TTC549 (cell line): Measurements from ENCODE around the gene TMEM181.
"Not testable (repeated sequence)": the region's sequence is repeated elsewhere in the genome, so short reads cannot be mapped to it uniquely, and the experiment has no call there.

Experiments
- FAIRE-seq: peaks from 2 replicates; lab custom pipeline; 2012; peaks lifted over from hg19 to GRCh38; lab: Jason Lieb, UNC

Gene TMEM181

DNA sequence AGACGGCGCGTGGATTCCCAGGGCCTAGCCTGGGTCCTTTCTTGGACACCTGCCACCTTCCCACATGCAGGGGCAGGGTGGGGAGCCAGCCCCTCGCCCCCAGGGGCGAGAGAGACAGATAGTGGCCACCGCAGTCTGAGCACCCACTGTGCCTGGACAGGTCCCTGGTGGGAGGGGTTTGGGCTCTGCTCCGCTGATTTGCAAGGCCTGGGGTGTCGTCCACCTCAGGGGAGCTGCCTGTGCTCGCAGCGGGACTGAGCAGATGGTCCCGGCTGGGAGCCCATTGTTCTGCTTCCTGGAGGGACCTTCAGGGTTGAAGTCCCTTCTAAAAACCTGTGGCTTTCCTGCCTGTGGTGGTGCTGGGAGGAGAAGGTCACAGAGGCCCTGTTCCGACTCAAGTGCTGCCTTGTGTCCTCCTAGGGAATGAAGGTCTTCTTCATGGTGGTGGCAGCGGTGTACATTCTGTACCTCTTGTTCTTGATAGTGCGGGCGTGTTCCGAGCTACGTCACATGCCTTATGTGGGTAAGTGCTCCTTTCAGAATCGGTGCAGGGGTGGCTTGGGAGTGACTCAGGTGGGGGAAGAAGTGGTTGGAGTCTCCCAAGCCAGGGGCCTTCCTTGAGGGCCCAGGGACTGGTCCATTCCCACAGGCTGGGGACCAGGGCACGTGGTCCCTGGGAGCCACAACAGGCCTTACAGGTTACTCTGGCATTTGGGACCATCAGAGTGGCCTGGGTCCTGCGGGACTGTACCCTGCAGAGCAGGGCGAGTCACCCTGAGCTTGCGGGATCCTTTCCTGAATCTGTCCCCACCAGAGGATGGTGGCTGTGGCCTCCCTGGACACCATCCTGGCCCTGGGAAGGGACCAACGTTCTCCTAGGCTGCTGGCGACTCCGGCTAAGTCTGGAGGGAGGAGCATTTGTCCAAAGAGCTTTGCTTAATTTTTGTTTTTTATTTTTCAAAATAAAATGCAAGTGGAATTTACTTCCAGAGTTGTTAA, 65.1 kb downstream of the TMEM181 start:
- FAIRE-seq = no peak

- FAIRE-seq = no peak
Observed at GRCh38 chr6:158625881-158626305, 66.0 kb downstream of the TMEM181 start.

GRCh38 chr6:158626360-158627167, 66.7 kb downstream of the TMEM181 start:
- no peak for FAIRE-seq

DNA sequence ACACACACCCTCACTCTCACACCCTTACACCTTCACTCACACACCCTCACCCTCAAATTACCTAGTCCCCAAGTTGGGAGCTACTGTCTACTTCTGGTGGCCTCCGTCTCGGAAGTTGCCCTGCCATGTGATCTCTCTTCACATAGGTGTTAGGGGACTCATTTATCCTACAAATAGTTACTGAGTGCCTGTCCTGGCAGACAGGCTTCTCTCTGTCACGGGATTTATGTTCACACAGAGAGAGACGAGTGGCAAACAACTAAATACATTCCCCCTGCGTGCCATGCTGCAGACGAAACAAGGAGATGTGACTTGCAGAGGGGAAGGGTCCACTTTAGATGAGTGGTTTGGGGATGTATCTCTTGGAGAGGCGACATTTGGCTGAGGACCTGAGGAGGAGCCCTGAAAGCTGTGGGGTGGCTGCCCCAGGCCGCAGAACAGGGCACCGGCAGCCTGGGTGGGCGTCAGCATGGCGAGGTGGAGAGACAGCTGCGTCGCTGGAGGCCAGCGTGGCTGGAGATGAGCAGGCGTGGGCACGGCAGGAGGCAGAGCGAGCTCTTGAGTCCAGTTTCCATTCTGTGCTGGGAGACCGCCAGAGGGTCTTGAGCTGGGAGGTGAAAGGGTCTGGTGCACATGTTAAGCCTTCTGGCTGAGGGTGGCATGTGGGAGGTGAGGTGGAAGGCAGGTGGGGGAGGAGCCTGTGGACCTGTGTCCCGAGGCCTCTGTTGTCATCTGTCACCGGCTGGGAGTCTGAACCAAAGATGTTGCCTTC, 67.5 kb downstream of the TMEM181 start:
- FAIRE-seq = no peak

- no peak for FAIRE-seq
Observed at GRCh38 chr6:158627940-158628211, 68.0 kb downstream of the TMEM181 start.

DNA sequence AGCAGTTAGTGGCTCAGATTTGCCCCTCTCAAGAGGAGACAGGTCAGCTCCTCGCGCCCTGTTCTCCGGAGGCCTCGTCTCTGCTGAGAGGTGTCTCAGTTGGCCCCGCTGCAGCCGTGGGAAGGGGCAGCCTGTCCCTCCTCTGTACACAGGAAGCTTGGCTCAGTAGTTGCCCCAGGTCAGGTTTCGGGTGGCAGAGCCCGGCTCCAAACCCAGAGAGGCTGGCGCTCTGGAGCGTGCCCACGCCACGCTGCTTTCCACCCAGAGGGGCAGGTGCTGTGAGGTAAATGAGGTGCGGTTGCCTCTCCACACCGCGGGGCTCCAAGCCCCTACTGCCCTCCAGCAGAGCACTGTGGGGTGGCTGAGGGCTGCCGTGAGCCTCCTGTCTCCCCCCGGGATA, 68.7 kb downstream of the TMEM181 start:
- FAIRE-seq = no peak

DNA sequence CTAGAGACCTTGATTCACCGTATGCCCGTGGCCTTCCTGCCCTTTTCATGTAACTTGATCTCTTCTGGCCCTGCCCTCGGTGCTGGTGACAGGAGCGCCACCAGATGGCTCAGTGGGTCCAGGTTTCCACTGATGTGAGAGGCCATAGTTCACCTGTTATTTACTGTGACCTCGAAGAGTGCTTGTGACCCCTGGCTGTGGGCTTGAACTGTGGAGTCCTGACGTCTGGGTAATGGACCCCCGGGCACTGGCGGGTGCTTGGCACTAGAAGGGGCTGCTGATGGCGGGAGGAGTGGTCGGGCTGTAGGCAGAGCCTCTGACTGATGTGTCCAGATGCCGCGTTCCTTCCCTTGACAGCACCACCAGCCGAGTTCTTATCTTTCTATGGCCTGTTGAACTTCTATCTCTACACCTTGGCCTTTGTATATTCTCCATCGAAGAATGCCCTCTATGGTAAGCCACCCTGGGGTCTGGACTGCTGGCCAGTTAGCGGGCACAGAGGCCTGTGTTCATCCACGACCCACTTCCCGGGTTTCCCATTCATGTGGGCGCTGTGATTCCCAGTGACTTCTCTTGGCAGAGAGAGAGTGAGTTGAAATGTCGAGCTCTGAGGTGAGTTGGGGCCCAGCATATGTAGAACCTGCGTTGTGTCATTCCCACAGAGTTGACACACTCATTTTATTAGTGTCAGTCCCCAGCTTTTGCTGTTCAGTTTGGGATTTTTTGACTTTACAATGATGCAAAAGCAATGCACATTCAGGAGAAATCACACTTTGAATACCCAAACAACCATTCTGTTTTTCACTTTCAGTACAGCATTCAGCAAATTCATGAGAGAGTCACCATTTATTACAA, 69.7 kb downstream of the TMEM181 start:
- FAIRE-seq = no peak

DNA sequence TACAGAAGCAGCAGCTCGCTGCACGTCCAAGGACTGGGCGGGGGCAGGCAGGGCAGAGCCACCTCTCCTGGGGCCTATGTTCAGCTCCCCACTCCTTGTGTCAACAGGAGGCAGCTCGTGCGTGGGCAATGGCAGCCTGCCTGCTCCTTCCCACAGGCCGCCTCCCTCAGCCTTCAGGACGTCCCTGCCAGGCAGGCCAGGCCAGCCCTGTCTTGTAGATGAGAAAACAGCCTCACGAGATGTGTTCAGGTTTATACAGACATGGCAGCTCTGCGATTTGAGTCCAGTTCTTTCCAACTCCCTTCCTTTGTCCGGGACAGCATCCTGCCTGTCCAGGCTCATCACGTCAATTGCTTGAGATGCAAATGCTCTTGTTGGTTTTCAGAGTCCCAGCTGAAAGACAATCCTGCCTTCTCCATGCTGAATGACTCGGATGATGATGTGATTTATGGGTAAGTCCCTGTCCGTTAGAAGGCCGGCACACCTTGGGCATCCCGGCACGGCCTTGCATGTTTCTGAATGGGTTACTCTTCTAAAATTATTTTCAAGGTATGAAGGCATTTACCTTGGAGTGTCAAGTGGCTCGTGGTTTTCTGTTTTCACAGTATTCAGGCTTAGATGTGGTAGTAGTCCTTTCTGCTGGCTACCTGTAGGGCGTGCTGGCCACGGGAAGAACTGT, 71.2 kb downstream of the TMEM181 start:
- FAIRE-seq = no peak

DNA sequence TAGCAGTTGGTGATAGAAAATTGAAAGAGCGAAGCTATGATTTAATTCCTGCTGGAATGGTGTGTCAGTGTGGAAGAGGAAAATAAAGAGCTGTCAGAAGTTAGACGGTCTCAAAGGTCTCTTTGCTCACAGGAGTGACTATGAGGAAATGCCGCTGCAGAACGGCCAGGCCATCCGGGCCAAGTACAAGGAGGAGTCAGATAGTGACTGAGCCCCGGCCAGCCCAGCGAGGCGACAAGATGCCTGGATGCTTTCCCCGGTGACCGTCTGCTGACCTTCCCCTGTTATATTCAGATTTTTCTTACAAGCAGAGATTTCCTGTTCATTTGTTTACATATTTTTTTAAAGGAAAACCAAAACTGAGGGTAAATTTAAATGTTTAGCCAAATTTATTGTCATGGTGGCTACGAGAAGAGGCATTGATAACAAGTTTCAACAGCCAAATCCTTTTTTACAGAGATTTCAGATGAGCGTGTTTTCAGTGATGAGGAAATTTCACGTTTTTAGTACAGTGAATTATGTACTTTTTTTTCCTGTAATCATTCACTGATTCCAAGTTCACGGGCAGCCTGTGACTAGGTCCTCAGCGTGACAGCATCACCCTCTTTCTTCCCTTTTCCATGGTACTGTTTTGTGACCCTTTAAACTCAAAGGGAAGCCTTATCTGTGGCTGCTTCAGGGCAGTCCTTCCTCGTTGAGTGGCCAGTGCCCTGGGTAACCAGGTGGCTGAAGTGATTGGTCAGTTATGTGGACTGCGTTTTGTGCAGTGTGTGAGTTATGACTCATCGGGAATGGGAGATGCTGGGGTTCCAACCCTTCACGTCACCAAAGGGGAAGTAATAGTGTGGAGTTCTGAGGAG, 72.0 kb downstream of the TMEM181 start:
- no peak for FAIRE-seq

DNA sequence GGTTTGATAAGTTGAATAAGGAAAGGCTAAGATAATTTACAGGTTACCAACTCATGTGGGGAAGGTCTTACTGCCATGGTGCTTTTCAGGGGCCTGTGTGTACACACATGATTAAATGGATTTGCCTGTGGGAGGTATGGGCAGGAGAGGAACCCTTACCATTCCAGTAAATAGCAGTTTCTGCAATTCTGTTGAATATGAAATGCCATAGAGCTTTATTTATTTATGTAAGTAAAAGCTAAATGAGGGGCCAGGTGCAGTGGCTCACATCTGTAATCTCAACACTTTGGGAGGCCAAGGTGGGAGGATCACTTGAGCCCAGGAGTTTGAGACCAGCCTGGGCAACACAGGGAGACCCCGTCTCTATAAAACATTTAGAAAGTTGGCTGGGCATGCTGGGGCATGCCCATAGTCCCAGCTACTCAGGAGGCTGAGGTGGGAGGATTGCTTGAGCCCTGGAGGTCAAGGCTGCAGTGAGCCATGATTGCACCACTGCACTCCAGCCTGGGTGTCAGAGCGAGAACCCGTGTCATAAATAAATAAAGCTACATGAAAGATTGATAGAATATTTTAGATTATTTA, 72.7 kb downstream of the TMEM181 start:
- FAIRE-seq = not testable (repeated sequence)

GRCh38 chr6:158633127-158633526, 73.2 kb downstream of the TMEM181 start:
- no peak for FAIRE-seq

DNA sequence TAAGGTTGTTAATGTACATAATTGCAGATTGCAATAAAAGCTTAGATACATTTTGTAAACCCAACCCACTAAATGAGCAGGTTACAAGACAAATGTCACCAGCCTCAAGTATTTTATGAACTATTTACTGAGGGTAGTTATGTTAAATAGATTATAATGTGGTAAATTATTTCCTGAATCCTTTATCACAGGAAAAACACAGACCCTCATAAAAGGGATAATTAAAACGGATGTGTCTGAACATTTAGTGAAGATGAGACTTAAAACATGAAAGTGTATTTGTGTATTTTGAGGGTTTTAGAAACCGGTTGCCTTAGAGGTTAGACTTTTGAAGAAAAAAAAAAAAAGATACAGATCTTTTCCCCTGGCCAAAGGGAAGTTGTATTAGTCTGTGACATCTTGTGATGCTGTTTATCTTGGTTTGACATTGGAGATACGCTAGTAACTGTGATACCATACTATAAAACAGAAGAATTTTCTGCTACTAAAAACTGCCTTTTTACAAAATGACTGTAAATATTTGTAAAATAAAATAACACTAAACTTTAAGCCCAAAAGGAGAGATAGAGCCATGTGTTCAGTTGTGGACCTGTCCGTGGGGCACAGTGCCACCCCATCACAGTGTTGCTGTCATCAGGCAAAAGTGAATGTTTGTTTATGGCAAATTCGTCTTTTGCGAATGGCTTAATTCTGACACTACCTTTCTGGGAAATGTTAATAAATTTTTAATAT, 75.0 kb downstream of the TMEM181 start:
- FAIRE-seq = no peak

GRCh38 chr6:158635427-158636073, 75.7 kb downstream of the TMEM181 start:
- FAIRE-seq = no peak

DNA sequence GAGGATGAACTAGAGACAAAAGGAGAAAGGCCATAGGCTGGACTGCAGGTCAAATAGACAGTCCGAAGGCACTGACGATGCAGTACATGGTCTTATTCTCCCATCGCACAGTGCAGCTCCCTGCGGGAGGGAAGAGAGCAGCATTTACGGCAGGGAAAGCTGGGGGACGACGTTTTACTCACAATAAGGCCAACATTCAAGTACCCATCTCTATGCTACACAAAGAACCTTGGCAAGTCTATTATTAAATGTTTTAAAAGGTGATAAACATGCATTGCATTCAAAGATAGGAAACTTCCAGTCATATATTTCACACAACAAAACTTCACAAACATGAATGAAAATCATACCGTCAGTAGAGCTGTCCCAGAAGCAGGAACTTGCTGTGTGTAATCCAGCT, 76.9 kb downstream of the TMEM181 start:
- no peak for FAIRE-seq

GRCh38 chr6:158638324-158638854, 78.5 kb downstream of the TMEM181 start:
- no peak for FAIRE-seq

DNA sequence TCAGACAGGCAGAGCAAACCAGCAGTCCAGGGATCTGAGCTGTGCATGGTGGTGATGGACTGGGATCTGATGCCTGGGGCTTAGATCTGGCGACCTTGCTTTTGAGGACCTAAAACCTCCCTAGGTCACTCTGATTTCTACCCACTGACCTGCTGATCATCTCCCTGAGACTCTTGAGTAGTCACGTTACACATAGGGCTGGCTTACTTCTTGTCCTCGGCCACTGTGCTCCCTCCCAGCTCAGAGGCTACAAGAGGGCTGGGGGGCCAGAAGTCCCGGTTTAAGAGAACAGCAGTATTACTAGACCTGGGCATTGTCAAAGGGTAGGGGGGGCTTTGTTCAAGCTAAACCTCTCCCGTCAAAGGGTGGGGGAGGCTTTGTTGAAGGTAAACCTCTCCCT, 79.2 kb downstream of the TMEM181 start:
- no peak for FAIRE-seq

GRCh38 chr6:158640519-158640918, 80.6 kb downstream of the TMEM181 start:
- FAIRE-seq = no peak

DNA sequence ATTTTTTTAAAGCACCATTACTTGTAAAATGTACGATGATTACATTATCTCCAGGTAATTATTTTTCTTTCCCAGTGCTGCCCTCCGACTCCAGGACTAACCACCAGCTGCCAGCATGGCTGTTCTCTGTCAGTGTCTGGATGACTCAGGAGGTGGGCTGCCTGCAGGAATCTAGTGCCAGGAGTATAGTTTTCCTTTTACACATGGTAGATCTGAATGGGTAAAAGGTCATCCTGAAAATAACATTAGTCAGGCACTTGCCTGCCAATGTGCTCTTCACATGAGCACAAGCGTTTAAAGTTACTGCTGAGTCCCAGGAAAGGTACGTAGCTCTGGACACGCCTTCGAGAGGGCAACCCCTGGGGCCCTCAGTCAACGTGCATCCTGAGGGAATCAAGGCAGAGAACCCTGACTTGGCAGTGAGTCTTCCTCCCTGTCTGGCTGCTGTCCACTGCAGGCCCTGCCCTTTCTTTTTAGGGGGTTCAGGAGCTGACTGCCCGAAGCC, 82.3 kb downstream of the TMEM181 start:
- FAIRE-seq = no peak
